Subcutaneous adipose tissue (tissue), 4 donors: ENCODE data around the gene KCNC4. TPM values are rescaled to one million over a fixed set of nuclear protein-coding genes. Genes with fewer than 3 reads are reported as not detected.

Experiments used
- total RNA-seq, 4 donors: library from RNA; depleted of rRNA; stranded (reverse); fragments of >200 nt; gene quantifications; one replicate each; pipeline ENCODE4 v1.1.0, GENCODE V29; 2016
- TF ChIP-seq, protein P1 (sequence below): fragments of 450-650 bp; IDR thresholded peaks from one replicate; pipeline ENCODE4 v1.5.1; 2016; ENCODE audit warnings: low read depth, mild to moderate bottlenecking, control low read depth, antibody characterized with exemption, moderate library complexity

Gene KCNC4
- total RNA-seq, 4 donors from 2014 or later = 1.3 to 6.6 (median 1.9) TPM

DNA sequence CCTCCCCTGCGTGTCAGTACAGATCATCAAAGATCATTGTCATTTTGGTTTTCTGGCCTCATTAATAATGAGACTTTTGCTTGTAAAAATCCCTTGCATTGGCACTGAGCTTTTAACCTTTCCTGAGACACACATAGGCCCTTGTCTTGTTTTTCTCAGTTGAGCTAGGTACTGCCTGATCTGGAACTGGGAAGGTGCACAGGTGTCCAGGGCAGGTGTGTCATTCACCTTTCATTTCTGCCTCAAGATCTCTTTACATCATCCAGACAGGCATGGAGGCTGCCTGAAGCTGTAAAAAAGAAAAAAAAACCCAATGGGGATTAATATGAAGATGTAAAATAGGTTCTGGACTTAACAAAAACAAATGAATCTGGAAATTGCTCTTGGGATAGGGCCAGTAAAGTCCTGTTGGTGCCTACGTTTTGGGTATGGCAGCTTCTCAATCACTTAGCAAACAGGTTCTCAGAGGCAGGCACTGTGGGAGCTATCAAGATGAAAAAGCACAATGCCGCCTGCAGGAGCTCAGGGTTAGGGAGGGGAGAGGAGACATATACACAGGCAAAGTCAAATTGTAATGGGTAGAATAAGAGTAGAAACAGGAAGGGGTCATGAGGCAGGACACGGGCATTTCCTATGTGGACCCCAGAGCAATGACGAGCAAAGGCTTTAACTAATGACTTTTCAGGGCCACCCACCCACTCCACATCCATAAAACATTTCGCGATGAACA is 1.0 kb upstream of the KCNC4 start:
- TF ChIP-seq, protein P1, sequence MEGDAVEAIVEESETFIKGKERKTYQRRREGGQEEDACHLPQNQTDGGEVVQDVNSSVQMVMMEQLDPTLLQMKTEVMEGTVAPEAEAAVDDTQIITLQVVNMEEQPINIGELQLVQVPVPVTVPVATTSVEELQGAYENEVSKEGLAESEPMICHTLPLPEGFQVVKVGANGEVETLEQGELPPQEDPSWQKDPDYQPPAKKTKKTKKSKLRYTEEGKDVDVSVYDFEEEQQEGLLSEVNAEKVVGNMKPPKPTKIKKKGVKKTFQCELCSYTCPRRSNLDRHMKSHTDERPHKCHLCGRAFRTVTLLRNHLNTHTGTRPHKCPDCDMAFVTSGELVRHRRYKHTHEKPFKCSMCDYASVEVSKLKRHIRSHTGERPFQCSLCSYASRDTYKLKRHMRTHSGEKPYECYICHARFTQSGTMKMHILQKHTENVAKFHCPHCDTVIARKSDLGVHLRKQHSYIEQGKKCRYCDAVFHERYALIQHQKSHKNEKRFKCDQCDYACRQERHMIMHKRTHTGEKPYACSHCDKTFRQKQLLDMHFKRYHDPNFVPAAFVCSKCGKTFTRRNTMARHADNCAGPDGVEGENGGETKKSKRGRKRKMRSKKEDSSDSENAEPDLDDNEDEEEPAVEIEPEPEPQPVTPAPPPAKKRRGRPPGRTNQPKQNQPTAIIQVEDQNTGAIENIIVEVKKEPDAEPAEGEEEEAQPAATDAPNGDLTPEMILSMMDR = no peak

DNA sequence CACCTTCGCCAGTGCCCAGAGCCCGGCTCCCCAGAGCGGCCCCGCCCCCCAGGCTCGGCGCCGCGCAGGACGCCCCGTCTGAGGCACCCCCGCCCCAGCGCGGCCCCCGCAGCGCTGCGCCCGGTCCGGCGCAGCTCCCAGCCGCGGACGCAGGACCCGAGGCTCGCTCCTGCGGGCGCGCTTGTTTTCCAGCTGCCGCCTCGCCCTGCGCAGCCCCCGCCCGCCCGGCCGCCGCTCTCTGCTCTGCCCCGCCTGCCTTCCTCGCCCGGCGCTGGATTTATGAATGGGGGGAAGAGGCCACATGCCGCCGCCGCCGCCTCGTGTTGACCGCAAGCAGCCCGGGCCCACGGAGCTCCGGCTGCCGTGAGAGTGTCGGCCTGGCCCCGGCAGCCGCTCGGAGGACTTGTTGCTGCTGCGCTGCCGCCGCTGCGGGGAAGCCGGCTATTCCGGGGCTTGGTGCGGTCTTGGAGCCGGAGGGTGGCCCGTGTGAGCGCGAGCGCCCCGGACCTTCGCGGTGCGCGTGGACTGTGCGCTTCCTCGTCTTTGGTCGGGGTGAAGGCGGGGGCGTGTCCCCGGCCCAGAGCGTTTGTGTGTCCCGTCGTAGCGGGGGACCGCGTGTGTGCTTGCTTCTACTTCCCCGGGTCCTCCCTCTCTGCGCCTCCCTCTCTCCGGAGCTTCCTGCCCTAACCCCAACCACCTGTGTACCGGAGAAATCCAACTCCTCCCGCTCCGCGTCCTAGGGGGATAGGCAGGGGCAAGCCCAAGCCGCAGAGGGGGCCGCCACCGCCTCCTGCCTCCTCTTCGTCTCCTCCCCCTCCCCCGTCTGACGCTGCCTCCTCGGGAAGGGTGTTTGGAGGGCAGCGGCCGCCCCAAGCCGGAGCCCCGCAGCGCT is 736 bp downstream of the KCNC4 start:
- TF ChIP-seq, protein P1 = no peak

DNA sequence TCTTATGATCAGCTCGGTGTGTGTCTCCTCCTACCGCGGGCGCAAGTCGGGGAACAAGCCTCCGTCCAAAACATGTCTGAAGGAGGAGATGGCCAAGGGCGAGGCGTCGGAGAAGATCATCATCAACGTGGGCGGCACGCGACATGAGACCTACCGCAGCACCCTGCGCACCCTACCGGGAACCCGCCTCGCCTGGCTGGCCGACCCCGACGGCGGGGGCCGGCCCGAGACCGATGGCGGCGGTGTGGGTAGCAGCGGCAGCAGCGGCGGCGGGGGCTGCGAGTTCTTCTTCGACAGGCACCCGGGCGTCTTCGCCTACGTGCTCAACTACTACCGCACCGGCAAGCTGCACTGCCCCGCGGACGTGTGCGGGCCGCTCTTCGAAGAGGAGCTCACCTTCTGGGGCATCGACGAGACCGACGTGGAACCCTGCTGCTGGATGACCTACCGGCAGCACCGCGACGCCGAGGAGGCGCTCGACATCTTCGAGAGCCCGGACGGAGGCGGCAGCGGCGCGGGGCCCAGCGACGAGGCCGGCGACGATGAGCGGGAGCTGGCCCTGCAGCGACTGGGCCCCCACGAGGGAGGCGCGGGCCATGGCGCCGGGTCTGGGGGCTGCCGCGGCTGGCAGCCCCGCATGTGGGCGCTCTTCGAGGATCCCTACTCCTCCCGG is 1.5 kb downstream of the KCNC4 start:
- TF ChIP-seq, protein P1 = no peak

DNA sequence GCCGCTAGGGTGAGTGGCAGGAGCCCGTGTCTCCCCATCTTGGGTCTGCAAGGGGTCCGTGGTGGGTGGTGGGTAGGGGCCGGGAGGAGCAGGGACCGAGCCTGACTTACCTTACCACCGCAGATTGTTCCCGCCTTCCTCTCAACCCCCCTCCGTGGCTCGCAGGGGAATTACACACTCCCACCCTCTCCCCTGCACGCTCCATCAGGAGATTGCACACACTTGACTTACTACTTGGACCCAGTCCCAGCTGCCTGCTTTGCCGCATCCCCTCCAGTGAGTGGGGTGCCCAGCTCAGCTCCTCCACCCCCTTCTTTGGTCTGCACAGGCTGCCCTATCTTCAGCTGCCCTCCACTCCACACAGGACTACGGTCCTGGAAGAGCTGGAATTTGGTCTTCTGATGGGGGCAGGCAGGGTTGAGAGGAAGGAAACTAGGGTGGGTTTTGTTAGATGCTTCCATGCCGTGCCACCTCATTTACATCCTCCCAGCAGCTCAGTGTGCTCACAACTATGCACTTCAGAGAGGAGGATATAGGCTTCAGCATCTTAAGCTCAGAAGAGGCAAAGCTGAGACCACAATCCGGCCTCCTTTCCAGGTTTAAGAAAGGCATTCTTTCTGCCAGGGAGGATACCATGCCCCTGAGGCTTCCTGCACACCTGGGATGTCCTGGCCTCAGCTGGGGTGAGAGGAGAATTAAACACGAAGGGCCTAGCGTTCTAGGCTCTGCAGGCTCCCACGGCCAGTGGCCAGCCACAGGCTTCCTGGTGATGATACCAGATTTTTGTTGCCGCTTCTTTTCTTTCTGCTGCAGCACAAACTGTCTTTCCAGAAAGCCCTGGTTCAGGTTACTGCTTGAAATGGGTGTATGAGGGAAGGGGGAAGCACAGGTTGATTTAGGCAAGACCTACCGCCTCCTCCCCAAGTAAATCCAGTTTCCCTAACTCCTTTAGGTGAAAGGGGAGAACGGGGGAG is 2.3 kb downstream of the KCNC4 start:
- TF ChIP-seq, protein P1 = no peak

DNA sequence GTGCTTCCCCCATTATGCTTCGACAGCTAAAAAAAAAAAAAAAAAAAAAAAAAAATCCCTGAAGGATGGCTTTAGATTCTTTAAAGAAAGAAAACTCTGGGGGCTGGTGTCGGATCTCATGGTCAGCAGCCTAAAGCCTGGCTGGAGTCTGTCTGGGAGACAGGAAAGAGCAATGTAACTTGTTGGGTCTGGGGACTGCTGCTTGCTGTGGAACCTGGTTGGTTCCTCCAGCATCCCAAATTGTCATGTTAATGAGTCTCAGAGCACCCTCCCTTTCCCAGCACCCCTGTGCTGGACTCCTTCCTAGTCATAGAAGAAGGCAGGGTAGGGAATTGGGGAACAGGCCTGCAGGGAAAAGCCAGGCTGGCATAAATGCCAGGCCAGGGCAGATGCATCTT is 3.0 kb downstream of the KCNC4 start:
- TF ChIP-seq, protein P1 = no peak

DNA sequence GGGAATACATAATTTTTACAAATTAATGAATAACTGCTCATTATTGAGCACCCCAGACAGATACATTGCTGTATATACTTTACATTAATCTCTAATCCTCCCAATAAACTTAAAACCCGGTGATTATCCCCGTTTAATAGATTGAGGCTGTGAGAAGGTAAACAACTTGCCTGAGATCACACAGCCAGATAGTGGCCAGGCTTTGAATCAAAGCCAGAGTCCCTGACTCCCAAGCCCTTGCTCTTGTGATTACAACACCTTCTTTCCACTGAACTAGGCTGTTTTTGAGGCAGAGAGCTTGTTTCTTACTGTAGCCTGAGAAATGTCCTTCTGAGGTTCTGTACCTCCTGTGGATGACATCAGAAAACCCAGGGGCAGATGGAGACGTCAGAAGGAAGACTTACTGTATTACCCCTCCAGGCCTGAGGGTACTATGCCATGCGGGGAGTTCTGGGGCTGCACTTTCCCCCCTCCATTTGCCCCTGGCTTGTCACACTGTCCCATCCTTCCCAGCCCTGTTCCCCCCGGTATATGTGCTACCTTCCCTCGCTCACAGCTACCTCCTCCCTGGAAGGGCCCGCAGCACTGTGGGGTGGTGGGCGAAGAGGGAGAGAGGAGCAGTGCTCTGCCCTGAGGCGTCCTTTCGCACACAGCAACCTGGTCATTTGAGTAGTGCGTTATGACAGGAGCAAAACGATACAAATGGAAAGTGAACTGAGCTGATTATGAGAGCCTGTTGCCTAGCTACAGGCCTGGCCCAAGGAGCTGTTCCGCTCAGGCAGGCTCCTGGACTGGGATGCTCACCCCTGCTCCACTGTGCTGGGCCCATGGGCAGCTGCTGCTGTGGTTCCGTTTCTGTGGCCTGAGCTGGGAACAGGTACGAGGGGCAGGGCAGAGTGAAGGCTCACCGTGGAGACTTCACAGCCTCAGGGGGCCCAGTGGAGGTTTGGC is 4.6 kb downstream of the KCNC4 start:
- TF ChIP-seq, protein P1 = no peak
